HEK293T (cell line): ENCODE data around the gene ABCA3.

Experiments used
- ARNT ChIP-seq: fragments of 450-650 bp; IDR thresholded peaks from 2 replicates; pipeline ENCODE4 v1.6.1; 2017; ENCODE audit warnings: mild to moderate bottlenecking
- BHLHE40 ChIP-seq: fragments of 450-650 bp; IDR thresholded peaks from 2 replicates; pipeline ENCODE4 v1.6.1; 2016; ENCODE audit warnings: mild to moderate bottlenecking, moderate library complexity, borderline replicate concordance
- CTBP1 ChIP-seq: fragments of 450-650 bp; IDR thresholded peaks from 2 replicates; pipeline ENCODE4 v1.6.1; 2016; ENCODE audit warnings: borderline replicate concordance
- FOXA1 ChIP-seq: fragments of 450-650 bp; IDR thresholded peaks from 2 replicates; pipeline ENCODE4 v1.6.1; 2016; ENCODE audit warnings: mild to moderate bottlenecking
- FOXM1 ChIP-seq: fragments of 450-650 bp; IDR thresholded peaks from 2 replicates; pipeline ENCODE4 v1.6.1; 2017; ENCODE audit warnings: mild to moderate bottlenecking, borderline replicate concordance
- HDGF ChIP-seq: fragments of 450-650 bp; IDR thresholded peaks from 2 replicates; pipeline ENCODE4 v1.6.1; 2017; ENCODE audit warnings: antibody characterized with exemption, borderline replicate concordance
- SP1 ChIP-seq: fragments of 450-650 bp; IDR thresholded peaks from 2 replicates; pipeline ENCODE4 v1.6.1; 2017
- SUZ12 ChIP-seq: fragments of 450-650 bp; IDR thresholded peaks from 2 replicates; pipeline ENCODE4 v1.6.1; 2016; ENCODE audit warnings: mild to moderate bottlenecking
- TARDBP ChIP-seq: fragments of 450-650 bp; IDR thresholded peaks from 2 replicates; pipeline ENCODE4 v1.6.1; 2016
- ZNF384 ChIP-seq: fragments of 450-650 bp; IDR thresholded peaks from 2 replicates; pipeline ENCODE4 v1.6.1; 2016

GRCh38 chr16:2317231-2318020 lies 23.1 kb downstream of the ABCA3 start:
- TF ChIP-seq SP1 (no peak), TARDBP (no peak), HDGF (no peak), FOXA1 (no peak), ARNT (no peak), ZNF384 (no peak), FOXM1 (no peak), BHLHE40 (no peak), CTBP1 (no peak), SUZ12 (no peak)
